GM18870 (cell line): ENCODE results near the gene ST8SIA6.
"Not testable (repeated sequence)": the region's sequence is repeated elsewhere in the genome, so short reads cannot be mapped to it uniquely, and the experiment has no call there.

Experiments
- ATAC-seq: cut with Tn5 transposase; IDR thresholded peaks from one replicate; pipeline ENCODE4 v1.9.1; 2021; ENCODE audit warnings: moderate library complexity; ENCODE audit not compliant: unreplicated experiment

The ST8SIA6 gene

DNA sequence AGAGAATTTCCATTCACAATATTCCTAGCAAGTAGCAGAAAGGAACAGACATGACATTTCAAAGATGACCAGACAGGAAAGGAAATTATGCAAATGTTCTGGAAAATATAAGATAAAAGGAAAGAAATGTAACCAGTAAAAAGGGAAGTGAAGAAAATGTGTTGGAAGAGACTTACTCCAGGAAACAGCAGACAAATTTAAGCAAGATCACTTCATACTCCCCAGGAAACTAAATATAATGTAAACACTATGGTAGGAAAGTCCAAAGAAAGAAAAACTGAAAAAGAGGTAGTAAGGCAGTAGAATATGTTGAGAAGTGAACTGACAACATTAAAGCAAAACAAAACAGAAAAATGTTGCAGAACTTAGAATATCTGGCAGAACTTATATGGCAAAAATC is 6.4 kb upstream of the ST8SIA6 start:
- ATAC-seq, result no peak

GRCh38 chr10:17457083-17457482 is 2.7 kb upstream of the ST8SIA6 start:
- no peak for ATAC-seq

GRCh38 chr10:17456032-17456548 is 1.7 kb upstream of the ST8SIA6 start:
- no peak for ATAC-seq

GRCh38 chr10:17455015-17455520 is 673 bp upstream of the ST8SIA6 start:
- ATAC-seq, result peak; percentile 16

DNA sequence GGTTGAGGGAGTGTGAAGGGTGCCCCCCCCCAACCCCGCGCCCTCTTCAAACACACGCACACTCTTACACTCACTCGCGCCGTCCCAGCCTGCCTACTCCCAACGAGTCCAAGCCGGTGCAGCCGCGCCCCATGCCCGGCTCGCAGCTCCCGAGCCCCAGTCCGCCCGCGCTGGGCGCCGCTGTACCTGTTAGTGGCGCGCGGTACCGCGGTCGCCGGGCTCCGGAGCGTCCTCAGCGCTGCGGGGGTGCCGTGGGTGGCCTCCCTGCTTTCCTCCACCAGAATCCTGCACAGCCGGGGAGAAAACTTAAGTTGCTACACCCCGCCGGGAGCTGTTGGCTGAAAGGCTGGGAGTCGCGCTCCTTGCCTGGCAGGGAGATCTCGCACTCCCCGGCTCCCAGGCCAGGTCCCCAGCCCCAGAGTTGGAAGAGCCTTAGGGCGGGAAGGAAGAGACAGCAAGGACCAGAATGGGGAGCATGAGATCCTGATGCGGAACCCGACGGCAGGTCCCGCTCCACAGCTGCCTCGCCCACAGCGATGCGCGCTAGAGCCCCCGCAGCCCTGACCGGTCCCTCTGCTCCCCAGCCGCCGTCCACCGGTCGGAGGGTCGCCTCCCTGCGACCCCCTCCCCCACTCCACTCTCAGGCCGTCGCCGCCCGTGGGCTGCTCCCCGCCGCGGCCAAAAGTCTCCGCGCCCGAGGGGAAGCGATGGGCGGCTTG is 863 bp downstream of the ST8SIA6 start:
- no peak for ATAC-seq

DNA sequence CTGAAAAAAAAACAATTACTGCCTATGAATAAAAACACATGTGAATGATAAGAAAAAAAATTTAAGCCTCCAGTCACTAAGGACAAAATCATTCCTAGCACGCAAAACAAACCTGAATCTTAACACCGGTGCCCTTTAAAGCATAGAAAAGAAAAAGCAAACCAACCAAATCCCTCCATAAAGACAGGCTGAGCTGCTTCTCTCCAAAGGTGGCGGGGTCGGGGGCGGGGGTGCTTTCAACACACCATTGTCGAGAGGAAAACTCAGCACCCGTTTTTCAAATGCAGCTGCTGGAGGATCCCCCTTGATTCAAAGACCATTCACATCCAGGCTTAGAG is 1.4 kb downstream of the ST8SIA6 start:
- no peak for ATAC-seq

- ATAC-seq, result no peak
Observed at GRCh38 chr10:17452060-17452841, 2.1 kb downstream of the ST8SIA6 start.

- ATAC-seq, result no peak
Observed at GRCh38 chr10:17450024-17450423, 4.4 kb downstream of the ST8SIA6 start.

- no peak for ATAC-seq
Observed at GRCh38 chr10:17445400-17445998, 8.9 kb downstream of the ST8SIA6 start.

- ATAC-seq, result no peak
Observed at GRCh38 chr10:17444388-17444714, 10.0 kb downstream of the ST8SIA6 start.

DNA sequence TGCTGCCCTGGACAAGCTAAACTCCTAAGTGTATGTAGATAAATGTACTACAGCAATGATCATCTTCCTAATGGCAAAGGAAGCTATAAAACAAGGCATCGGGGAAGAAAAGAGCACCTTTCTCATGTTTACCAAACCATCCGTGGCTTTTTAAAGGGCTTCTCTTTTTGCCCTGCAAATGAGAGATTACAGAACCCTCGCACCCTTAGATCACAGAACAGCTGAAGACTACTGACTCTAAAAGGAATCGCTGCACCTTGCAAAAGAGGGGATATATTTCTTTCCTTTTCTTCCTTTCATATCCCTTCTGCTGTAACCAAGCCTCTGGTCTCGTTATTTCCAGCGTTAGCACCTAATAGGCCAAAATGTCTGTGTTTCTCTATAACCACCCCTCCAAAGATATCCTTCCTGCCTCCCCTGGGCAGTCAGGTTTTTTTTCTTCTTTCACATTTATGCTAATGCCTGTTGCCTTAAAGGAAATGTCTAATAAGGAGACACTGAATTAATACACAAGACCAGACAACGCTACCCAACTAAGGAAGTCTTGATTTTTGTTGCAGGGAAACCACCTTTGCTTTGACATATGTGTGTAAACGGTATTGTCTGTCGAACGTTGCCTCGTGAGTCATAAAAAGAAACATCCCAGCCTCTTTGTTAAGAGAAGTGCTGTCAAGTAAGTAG is 10.5 kb downstream of the ST8SIA6 start:
- peak; percentile 96 for ATAC-seq

DNA sequence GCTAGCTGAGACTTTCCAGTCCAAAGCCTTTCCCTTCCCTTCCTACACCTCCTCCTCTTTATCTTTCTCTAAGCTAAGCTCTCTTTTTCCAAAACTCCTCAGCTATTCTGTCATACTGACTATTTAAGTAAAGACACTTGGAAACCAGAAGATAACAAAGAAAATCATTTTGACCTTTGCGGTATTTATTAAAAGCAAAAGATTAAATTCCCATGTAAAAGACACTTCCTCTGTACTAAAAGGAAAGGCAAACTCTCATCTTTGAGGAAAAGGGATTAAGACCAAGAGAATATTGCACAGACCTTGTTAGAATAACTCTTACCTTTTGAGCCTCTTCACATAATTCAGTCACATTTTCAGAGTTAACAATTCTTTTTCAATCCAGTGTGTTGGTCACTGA is 15.8 kb downstream of the ST8SIA6 start:
- ATAC-seq, result no peak

- not testable (repeated sequence) for ATAC-seq
Observed at GRCh38 chr10:17436578-17436977, 17.8 kb downstream of the ST8SIA6 start.

GRCh38 chr10:17435953-17436352 is 18.4 kb downstream of the ST8SIA6 start:
- no peak for ATAC-seq

DNA sequence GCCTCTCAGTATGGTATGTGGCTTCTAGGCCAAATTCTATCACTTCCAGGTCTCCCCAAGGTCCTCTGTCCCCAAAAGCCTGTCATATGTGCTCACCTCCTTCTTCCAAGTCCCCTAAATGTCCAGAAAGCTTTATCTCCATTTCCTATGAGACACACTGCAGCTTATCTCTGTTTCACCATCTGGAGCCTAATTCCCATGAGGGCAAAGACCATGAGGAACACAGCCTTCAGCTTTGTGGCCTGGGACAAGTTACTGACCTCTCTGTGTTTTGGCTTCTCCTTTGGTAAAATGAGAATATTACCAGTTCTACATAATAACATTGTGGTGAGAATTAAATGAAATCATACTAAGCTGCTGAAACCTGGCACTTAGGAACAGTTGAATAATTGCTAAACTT is 19.2 kb downstream of the ST8SIA6 start:
- ATAC-seq, result no peak

DNA sequence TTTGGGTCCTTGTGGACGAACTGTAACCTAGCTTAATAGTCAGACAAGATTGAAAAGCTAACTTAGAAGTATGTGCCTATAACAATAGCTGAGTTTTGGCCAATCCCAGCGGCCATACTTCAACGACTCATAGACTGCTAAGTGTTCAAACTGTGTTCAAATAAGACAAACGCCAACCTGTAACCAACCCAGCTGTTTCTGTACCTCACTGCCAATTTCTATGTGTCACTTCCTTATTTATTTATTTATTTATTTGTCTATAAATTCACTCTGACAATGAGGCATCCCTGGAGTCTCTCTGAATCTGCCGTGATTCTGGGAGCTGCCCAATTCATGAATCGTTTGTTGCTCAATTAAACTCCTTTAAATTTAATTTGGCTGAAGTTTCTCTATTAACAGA is 21.7 kb downstream of the ST8SIA6 start:
- no peak for ATAC-seq

DNA sequence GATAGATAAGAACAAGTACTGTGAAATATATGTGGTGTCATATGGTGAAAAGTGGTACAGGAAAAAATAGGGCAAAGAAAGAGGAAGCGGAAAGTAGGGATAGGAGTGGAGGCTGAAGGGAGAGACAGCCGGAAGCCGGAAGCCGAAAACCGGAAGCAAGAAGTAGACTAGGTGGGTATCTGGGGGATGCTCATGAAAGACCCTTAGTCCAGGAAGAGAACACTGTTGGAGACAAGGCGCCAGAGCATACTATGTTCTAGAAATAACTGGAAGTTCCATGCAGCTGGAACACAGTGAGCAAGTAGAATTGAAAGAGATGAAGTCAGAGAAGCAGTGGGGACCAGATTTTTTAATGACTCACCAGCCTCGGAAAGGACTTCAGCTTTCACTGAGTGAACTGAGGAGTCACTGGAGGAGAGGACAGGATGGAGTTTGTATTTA is 22.5 kb downstream of the ST8SIA6 start:
- no peak for ATAC-seq

GRCh38 chr10:17430647-17431355 is 23.6 kb downstream of the ST8SIA6 start:
- ATAC-seq, result no peak

GRCh38 chr10:17429490-17429889 is 24.9 kb downstream of the ST8SIA6 start:
- no peak for ATAC-seq

DNA sequence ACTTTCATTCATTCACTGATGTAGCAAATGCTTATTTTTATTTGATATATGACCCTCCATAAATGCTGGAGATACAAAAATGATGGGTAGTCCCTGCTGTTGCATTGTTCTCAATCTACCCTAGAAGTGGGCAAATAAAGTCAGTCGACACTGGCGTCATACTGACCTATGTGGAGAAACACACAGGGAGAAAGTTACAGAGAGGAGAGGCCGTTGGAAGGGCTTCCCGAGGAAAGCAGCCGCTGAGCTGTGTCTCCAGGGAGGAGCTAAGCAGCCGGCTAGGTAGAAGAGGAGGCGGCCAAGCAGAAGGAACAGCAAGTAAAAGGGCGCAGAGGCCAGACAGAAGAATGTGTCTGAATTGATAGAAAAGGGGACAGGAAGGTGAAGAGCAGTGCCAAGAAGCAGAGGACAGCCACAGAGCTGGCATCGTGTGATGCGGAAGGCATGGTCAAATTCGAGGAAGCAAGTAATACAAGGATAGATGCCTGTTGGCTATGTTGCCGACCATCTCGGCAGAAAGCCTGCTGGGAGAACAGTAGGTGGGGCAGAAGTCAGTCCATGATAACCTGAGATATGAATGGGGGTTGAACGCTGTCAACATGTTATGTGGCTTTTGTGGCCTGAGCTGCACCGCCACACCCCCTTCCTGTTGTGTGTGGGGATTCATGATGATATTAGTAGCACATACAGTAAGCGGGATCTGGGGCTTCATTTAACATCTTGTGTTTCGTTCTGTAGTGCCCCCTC is 25.9 kb downstream of the ST8SIA6 start:
- ATAC-seq, result peak; percentile 58
